LNCaP clone FGC (cell line): ENCODE data around the gene RGS6.

Experiments used
- DNase-seq: peaks from one replicate; pipeline ENCODE4 v3.0.0-alpha.2; 2011; ENCODE audit warnings: low read depth
- H3K4me3 ChIP-seq: 2 replicates; pipeline ENCODE4 v1.5.1; 2011; ENCODE audit warnings: mild to moderate bottlenecking, low read depth, low read length, control low read depth
- CTCF ChIP-seq: IDR thresholded peaks from 2 replicates; pipeline ENCODE4 v1.5.1; 2012; ENCODE audit warnings: mild to moderate bottlenecking; ENCODE audit not compliant: control insufficient read depth, insufficient read depth; ENCODE audit errors: extremely low read depth

Gene RGS6

GRCh38 chr14:72512925-72513324 is 580.7 kb downstream of the RGS6 start:
- H3K4me3 ChIP-seq: no peak overlapping the region
- TF ChIP-seq CTCF: no peak
- DNase-seq: no peak

- TF ChIP-seq CTCF: no peak
- H3K4me3 ChIP-seq: no peak overlapping the region
- no peak for DNase-seq
Observed at GRCh38 chr14:72513346-72513745, 581.1 kb downstream of the RGS6 start.

DNA sequence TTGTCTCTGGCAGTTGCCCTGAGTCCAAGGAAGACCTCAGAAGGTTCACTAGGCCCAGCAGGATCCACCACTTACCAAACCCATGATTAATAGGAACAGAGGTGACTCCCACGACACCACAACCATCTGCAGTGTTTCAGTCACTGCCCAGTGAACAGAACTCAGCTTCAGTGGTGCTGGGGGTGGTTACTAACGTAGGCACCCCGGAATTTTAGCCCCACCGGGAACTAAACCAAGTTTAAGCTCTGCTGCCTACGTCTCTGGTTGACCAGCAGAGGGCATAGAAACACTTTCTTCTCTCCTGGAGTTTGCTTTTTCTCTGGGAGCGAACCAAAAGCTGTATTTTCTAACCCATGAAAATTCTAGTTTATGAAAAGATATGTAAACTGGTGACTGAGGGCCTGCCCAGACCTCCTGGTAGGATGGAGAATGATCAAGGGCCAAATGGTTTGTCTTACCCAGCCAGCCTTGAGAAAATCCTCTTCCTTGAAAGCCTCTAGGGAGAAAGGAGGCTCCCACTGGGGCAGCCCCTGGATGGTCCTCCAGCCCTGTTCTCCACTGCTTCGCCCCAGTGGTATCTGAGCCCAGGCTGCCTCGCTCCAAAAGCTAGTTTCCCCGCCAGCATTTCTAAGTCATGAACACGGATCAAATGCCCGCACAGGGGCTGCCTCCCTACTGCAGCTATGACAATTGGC is 581.9 kb downstream of the RGS6 start:
- no peak for DNase-seq
- peak; percentile 73 for TF ChIP-seq CTCF
- no peak overlapping the region for H3K4me3 ChIP-seq

DNA sequence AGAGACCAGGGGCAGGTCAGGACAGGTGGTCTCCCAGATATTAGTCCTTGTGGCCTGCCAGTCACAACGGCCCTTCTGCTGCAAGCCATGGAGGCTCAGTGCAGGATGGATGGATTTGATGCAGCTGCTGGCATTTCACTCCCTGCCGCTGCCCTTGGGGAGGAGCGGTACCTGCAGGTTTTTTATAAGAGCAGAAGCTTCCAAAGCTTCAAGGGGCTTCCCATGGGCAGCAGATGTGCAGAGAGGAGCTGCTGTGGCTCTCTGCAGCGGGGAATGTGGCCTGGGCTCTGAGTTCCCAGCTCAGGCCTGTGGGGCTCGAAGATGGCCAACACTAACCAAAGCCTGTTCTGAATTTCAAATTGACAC is 582.4 kb downstream of the RGS6 start:
- no peak overlapping the region for H3K4me3 ChIP-seq
- TF ChIP-seq CTCF: no peak
- no peak for DNase-seq

DNA sequence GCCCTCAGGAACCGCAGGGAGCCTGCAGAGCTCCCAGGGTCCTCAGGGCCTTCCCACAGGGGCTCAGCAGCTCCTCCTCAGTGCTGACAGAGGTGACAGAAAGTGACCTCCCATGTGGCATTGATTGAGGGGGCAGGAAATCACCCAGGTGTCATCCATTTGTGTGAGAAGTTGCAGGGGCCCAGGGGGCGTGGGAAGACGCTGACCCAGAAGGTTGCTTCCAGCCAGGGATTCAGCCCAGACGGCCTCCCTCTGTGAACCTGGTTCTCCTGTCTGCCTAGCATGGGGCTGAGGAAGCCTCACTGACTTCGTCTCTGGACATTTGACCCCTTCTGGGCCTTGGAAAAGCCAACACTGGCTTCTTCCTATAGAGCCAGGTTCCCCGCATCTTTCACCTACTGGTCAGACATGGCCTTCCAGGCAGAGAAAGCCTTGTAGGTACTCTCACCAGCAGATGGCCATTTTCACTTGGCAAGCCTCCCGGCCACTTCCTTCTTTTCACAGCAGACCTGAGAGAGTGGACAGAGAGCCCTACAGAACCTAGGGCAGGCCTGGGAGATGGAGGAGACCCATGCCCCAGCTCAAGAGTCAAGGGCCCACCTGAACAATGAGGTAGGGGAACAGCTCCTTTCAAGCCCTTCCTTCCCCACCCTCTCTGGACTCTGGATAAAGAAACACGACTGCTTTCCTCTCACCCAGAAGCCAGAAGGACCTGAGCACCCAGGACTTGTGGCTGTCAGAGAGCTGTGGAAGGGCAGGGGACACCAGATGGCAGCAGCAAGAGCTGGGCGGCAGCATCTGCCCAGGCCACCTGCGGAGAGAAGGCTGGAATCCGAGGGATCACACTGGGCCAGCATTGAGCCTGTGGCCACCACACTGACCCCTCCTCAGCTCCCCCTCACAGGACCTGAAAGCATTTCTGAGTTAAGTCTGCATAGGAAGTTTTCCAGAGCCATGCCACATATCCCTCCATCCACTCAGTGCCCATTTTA is 583.8 kb downstream of the RGS6 start:
- H3K4me3 ChIP-seq: no peak overlapping the region
- no peak for TF ChIP-seq CTCF
- no peak for DNase-seq

DNA sequence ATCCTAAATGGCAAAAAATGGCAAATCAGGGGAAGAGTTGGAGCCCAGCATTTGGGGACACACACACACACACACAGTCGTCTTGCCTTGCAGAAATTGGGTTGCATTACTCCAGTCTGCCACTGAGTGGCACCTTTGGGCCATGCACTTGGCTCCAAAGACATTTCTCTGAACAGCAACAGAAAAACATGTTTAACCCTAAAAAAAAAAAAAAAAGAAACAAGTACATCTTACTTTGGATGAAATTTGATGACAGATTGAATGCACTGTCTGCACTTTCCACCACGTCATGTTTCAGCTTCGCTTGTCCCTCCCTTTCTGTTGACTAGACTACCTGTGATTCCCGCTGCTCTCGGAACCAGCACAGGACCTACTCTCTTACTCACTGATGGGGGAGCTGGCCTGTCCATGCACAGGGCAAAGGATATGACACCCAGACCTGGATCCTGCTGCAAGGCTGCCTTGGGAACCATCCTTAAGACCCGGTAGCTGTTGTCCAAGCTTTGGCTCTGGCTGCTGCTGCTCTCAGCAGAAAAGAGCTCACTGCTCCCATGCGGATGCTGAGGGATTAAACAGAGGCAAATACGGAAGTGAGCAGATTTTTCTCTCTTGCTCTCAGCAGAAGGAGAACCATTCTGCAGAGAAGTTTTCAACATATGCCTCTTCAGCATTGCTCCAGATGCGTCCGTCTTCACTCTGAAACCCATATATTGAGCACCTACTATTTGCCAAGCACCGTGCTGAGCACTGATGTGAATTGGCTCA is 584.9 kb downstream of the RGS6 start:
- peak; percentile 92 for TF ChIP-seq CTCF
- peak; percentile 17 for DNase-seq
- H3K4me3 ChIP-seq: no peak overlapping the region
